Measurements from ENCODE around the gene TMEM167A.

The TMEM167A gene

DNA sequence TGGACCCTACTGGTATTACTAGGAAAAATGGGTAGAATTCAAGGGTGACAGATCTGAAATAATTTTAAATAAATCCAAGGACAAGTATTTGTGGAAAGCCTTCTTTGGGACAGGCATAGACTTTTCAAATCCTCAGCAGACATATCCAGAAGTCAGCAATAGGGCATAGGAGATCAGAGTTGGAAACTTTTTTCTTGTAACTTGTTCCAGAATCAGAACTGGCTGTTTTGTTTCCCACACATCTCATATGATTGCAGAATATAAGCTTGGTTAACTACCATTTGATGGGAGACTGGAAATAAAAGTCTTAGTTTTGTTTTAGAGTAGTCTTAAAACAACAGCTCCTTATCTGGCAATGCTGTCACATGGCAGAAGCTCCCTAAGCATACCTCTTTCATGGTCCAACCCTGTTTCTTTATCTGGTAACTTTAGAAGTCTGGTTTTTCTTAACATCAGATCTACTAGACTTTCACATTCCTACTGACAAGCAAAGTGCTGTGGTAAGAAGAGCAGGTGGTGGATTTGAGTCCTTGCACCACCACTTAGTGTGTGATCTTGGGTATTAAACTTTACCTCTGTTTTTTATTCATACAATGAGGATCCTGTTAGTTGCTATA lies 25.3 kb upstream of the TMEM167A start:
- H3K27ac ChIP-seq, result no peak overlapping the region
- TF ChIP-seq, protein P1, sequence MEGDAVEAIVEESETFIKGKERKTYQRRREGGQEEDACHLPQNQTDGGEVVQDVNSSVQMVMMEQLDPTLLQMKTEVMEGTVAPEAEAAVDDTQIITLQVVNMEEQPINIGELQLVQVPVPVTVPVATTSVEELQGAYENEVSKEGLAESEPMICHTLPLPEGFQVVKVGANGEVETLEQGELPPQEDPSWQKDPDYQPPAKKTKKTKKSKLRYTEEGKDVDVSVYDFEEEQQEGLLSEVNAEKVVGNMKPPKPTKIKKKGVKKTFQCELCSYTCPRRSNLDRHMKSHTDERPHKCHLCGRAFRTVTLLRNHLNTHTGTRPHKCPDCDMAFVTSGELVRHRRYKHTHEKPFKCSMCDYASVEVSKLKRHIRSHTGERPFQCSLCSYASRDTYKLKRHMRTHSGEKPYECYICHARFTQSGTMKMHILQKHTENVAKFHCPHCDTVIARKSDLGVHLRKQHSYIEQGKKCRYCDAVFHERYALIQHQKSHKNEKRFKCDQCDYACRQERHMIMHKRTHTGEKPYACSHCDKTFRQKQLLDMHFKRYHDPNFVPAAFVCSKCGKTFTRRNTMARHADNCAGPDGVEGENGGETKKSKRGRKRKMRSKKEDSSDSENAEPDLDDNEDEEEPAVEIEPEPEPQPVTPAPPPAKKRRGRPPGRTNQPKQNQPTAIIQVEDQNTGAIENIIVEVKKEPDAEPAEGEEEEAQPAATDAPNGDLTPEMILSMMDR (IDR thresholded peaks at IDR 0.05; ENCODE audit: low read depth, low read length, missing control alignments), result no peak
- H3K4me3 ChIP-seq (ENCODE audit: low read depth, low read length), result no peak overlapping the region
- in situ Hi-C loops (cut with HindIII; ENCODE audit: low pct_ligation_motif_present, low sequenced_read_pairs), result no loop called here
- no peaks in the 10 kb centered on the region for H3K27me3 ChIP-seq (replicated peaks)
- DNase-seq, result peak; percentile 13
- H3K36me3 ChIP-seq (replicated peaks), result no peaks in the 10 kb centered on the region

DNA sequence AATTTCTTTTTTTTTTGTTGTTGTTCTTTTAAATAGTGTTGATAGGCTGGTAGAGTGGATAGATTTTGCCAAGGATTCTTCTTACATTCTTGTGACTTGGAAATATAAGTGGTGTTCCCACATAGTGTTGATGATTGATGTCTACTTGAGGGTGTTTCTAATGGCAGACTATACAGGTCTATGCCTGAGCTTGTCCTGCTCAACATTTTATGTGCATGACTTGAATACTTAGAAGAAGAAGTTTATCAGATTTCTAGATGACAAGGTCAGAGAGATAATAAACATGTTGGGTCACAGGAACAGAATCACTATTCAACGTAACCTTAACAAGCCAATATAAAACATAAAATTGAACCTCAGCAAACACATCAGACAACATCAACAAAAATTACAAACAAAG lies 24.3 kb upstream of the TMEM167A start:
- H3K36me3 ChIP-seq (replicated peaks), result no peaks in the 10 kb centered on the region
- no peak overlapping the region for H3K27ac ChIP-seq
- in situ Hi-C loops (cut with HindIII; ENCODE audit: low pct_ligation_motif_present, low sequenced_read_pairs), result no loop called here
- no peak for DNase-seq
- no peak overlapping the region for H3K4me3 ChIP-seq (ENCODE audit: low read depth, low read length)
- TF ChIP-seq, protein P1 (IDR thresholded peaks at IDR 0.05; ENCODE audit: low read depth, low read length, missing control alignments), result no peak
- no peaks in the 10 kb centered on the region for H3K27me3 ChIP-seq (replicated peaks)

DNA sequence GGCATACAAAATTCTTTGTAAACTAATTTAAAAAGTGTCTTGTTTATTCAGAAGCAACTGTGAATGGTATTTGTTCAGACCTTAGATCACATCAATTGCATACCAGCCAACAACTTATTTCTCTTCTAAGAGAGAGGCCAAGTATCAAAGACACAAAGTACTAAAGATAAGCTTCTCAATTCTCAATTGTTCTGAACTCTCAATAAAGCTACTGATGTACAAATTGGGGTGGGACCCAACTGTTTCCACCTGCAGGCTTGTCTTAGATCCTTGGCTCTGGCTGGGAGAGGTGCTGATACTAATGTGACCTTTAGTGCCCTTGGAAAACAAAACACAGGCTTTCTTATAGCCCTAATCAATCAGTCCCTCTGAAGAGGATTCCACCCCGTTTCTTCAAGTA lies 22.3 kb upstream of the TMEM167A start:
- TF ChIP-seq, protein P1 (IDR thresholded peaks at IDR 0.05; ENCODE audit: low read depth, low read length, missing control alignments), result no peak
- Histone ChIP-seq H3K36me3 (replicated peaks) (no peaks in the 10 kb centered on the region), H3K4me3 (ENCODE audit: low read depth, low read length) (no peak overlapping the region), H3K27me3 (replicated peaks) (no peaks in the 10 kb centered on the region), H3K27ac (no peak overlapping the region)
- DNase-seq, result no peak
- in situ Hi-C loops (cut with HindIII; ENCODE audit: low pct_ligation_motif_present, low sequenced_read_pairs), result no loop called here

DNA sequence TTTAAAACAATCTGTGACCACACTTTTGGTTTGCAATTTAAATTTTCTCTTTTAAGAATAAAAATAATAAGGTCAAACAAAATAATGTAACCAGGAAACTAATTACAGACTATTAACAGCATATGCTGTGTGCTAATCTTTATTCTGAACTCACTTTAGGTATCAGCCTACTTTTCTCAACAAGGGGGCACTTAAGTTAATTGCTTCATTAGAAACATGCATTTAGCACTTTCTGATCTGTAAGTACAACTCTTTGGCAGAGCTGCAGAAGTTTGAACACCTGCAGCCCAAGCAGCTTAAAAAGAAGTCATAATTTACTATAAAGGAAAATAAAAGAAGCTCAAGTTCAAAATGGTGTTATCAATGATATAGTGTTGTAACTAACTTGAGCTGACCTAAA lies 21.8 kb upstream of the TMEM167A start:
- in situ Hi-C loops (cut with HindIII; ENCODE audit: low pct_ligation_motif_present, low sequenced_read_pairs), result no loop called here
- no peak for DNase-seq
- Histone ChIP-seq H3K27ac (no peak overlapping the region), H3K4me3 (ENCODE audit: low read depth, low read length) (no peak overlapping the region), H3K27me3 (replicated peaks) (no peaks in the 10 kb centered on the region), H3K36me3 (replicated peaks) (no peaks in the 10 kb centered on the region)
- TF ChIP-seq, protein P1 (IDR thresholded peaks at IDR 0.05; ENCODE audit: low read depth, low read length, missing control alignments), result no peak

DNA sequence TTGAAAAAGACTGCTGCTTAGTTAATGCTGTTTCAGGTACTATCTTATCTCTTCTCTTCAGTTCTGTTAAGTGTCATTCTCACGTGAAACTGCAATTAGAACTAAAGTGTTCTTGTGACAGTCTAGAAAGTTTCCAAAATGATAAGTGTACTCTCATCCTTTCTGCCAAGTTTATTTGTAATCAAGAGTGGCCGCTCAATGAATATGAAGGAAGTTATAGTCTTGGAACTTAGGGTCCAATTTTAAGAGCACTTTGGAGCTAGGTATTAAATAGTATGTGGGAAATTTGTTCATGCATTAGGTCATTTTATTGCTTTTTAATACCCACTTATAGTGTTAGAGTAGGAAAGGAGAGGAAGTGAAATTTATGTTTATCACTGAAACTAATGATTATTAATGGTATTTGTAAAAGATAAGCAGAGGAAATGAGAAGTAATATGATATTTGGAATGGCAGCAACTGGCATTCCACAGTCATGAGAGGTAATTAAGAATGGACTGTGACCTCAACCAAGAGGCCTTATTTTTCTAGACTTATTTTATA lies 20.6 kb upstream of the TMEM167A start:
- Histone ChIP-seq H3K27me3 (replicated peaks) (no peaks in the 10 kb centered on the region), H3K36me3 (replicated peaks) (no peaks in the 10 kb centered on the region), H3K27ac (no peak overlapping the region), H3K4me3 (ENCODE audit: low read depth, low read length) (no peak overlapping the region)
- DNase-seq, result no peak
- TF ChIP-seq, protein P1 (IDR thresholded peaks at IDR 0.05; ENCODE audit: low read depth, low read length, missing control alignments), result no peak
- in situ Hi-C loops (cut with HindIII; ENCODE audit: low pct_ligation_motif_present, low sequenced_read_pairs), result no loop called here
